Gastrocnemius medialis (tissue), 4 donors: ENCODE data around the gene MROH2B. TPM values are rescaled to one million over a fixed set of nuclear protein-coding genes. Genes with fewer than 3 reads are reported as not detected.
A peak's percentile ranks its signal among the peaks of the same experiment; 100 is the strongest.

Experiments used
- ATAC-seq, 2 donors: fragments of 150-250 bp; one replicate each; pipeline ENCODE4 v1.9.1; 2016
- DNase-seq, 2 donors: peaks; one replicate each; pipeline ENCODE4 v3.0.0-alpha.2; 2019
- H3K27ac ChIP-seq, 4 donors: fragments of 200-600 bp; sonication (generic); 1 replicate in 1 of 4; 2 replicates in 3 of 4; pipeline ENCODE4 v1.5.1; 2016 to 2018; ENCODE audit warnings: mild to moderate bottlenecking in 2 of 4, moderate library complexity in 1 of 4
- H3K27me3 ChIP-seq, 3 donors: fragments of 200-600 bp; sonication (generic) in 2 of 3; 1 replicate in 1 of 3; 2 replicates in 2 of 3; pipeline versions ENCODE4 v1.5.1 to v1.6.0; 2016 to 2019; ENCODE audit warnings: mild to moderate bottlenecking in 1 of 3, moderate library complexity in 1 of 3
- H3K36me3 ChIP-seq, 2 donors: fragments of 200-600 bp; sonication (generic) in 1 of 2; one replicate each; pipeline ENCODE4 v1.5.1; 2017 to 2018
- H3K4me1 ChIP-seq, 2 donors: fragments of 200-600 bp; sonication (generic) in 1 of 2; one replicate each; pipeline ENCODE4 v1.5.1; 2016 to 2017; ENCODE audit warnings: mild to moderate bottlenecking in 2 of 2
- H3K4me3 ChIP-seq, 4 donors: fragments of 200-600 bp; sonication (generic) in 3 of 4; 1 replicate in 1 of 4; 2 replicates in 3 of 4; pipeline ENCODE4 v1.5.1; 2016 to 2019; ENCODE audit warnings: mild to moderate bottlenecking in 2 of 4
- H3K9me3 ChIP-seq, 3 donors: fragments of 200-600 bp; sonication (generic) in 2 of 3; 1 replicate in 1 of 3; 2 replicates in 2 of 3; pipeline ENCODE4 v1.5.1; 2016 to 2019
- POLR2A ChIP-seq, 2 donors: fragments of 450-650 bp; IDR thresholded peaks; one replicate each; pipeline ENCODE4 v1.6.1; 2017; ENCODE audit warnings: antibody characterized with exemption in 2 of 2, mild to moderate bottlenecking in 2 of 2, moderate library complexity in 2 of 2
- in situ Hi-C, 4 donors: fragments of 200-750 bp; cut with MboI; loops; one replicate each; pipeline versions ENCODE4 v1.15.0 to v1.8.0; 2017; ENCODE audit warnings: low sequenced_read_pairs in 4 of 4
- intact Hi-C: fragments of 100-400 bp; cut with DNase I; formaldehyde crosslinking; loops from one replicate; pipeline ENCODE4 v1.15.1; 2023; ENCODE audit warnings: low total_unique reads
- total RNA-seq, 4 donors: library from RNA; depleted of rRNA; stranded (reverse); fragments of >200 nt; gene quantifications; one replicate each; pipeline versions ENCODE4 v1.1.0 to v1.2.3, GENCODE V29; 2016
- TF ChIP-seq, protein P1 (sequence below), 5 experiments: fragments of 450-650 bp in 3 of 5; fragments of 200-600 bp in 2 of 5; sonication (generic) in 2 of 5; IDR thresholded peaks in 4 of 5; conservative IDR thresholded peaks in 1 of 5; 1 replicate in 4 of 5; 2 replicates in 1 of 5; pipeline ENCODE4 v1.5.1; 2016 to 2019; ENCODE audit warnings: antibody characterized with exemption in 5 of 5, mild to moderate bottlenecking in 3 of 5, moderate library complexity in 3 of 5

Gene MROH2B
- total RNA-seq, 4 donors from 2014 or later = not detected

DNA sequence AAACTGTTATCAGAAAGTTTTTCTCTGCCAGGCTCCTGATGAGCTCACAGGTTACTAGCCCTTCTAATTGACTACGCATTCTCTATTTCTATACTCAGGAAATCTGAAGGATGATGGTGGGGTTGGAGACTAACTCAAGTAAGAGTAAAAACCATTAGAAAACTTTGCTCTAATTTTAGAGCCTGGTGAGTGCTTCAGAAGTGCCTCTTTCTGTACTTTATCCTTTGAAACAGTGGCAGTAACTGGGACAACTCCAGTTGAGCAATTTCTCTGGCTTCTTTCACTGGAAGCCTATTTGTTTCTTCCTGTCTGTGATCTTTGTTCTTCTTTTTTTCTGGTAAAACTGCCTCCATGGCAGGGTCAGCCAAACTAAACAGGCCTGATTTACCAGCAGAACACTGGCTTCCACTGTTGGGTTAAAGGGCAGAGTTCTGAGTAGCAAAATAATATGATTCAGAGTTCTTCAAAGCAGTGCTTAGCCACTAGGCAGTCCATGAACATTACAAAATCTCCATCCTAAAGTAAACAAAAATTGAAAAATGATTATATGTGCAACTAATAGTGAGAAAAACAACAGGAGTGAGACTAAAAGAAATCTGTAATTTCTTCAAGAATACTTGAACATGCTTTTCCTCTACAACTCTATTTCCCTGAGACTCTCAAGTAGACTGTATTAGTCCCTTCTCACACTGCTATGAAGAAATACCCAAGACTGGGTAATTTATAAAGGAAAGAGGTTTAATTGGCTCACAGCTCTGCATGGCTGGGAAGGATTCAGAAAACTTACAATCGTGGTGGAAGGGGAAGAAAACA lies 79.8 kb downstream of the MROH2B start:
- no peak overlapping the region for H3K4me3 ChIP-seq
- peak overlapping the region; percentile 51 to 72 (median 68) for H3K27ac ChIP-seq
- DNase-seq (peak; percentile 34 to 53), ATAC-seq (peak; percentile 89 to 95)
- intact Hi-C loops = loop anchor here (5.0 to 10.0 kb wide), 2 partner anchors 84 to 203 kb away; partner anchors contain the start of gene C7
- H3K27me3 ChIP-seq = no peaks in the 10 kb centered on the region
- H3K9me3 ChIP-seq = no peaks in the 10 kb centered on the region
- in situ Hi-C loops = no loop called here
- H3K36me3 ChIP-seq = no peaks in the 10 kb centered on the region
- TF ChIP-seq, protein P1, sequence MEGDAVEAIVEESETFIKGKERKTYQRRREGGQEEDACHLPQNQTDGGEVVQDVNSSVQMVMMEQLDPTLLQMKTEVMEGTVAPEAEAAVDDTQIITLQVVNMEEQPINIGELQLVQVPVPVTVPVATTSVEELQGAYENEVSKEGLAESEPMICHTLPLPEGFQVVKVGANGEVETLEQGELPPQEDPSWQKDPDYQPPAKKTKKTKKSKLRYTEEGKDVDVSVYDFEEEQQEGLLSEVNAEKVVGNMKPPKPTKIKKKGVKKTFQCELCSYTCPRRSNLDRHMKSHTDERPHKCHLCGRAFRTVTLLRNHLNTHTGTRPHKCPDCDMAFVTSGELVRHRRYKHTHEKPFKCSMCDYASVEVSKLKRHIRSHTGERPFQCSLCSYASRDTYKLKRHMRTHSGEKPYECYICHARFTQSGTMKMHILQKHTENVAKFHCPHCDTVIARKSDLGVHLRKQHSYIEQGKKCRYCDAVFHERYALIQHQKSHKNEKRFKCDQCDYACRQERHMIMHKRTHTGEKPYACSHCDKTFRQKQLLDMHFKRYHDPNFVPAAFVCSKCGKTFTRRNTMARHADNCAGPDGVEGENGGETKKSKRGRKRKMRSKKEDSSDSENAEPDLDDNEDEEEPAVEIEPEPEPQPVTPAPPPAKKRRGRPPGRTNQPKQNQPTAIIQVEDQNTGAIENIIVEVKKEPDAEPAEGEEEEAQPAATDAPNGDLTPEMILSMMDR (IDR thresholded peaks at IDR 0.05 in 4 of 5, conservative IDR thresholded peaks at IDR 0.05 in 1 of 5) = no peak
- TF ChIP-seq POLR2A (IDR thresholded peaks at IDR 0.05) = no peak
- peaks cover 0 to 10% of the 10 kb centered on the region in 2 donors for H3K4me1 ChIP-seq

DNA sequence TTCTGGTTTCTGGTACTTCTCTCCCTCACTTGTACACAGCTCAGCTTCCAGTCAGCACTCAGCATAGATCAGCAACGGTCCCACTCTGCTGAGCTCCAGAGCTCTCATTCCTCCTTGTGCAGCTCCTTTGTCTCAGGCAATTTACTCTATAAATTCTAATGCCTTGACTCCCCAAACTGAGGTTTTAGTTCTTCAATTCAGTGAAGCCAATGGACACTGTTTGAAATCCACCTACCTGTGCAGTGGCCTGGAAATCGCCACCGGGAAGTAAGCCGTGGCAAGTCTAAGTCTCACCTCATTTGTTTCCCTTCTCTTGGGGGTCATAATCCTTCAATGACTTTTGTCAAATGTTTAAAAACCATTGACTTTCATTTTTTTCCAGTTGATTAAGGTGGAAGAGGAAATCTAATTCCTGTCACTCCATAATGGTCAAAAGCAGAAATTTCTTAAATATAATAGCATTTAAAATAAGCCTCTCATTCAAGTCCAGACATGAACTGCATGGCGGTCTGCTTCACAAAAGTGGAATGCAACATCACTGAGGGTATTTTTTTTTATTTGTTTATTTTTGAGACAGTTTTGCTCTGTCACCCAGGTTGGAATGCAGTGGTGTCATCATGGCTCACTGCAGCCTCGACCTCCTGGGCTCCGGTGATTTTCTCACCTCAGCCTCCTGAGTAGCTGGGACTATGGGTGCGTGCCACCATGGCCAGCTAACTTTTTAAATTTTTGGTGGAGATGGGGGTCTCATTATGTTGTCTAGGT lies 82.2 kb downstream of the MROH2B start:
- H3K4me1 ChIP-seq = peaks cover 0 to 10% of the 10 kb centered on the region in 2 donors
- intact Hi-C loops = no loop called here
- DNase-seq (no peak), ATAC-seq (no peak)
- H3K36me3 ChIP-seq = no peaks in the 10 kb centered on the region
- no peaks in the 10 kb centered on the region for H3K9me3 ChIP-seq
- no peaks in the 10 kb centered on the region for H3K27me3 ChIP-seq
- H3K27ac ChIP-seq = no peak overlapping the region
- in situ Hi-C loops = no loop called here
- TF ChIP-seq POLR2A (IDR thresholded peaks at IDR 0.05) = no peak
- TF ChIP-seq, protein P1 (IDR thresholded peaks at IDR 0.05 in 4 of 5, conservative IDR thresholded peaks at IDR 0.05 in 1 of 5) = no peak
- no peak overlapping the region for H3K4me3 ChIP-seq

DNA sequence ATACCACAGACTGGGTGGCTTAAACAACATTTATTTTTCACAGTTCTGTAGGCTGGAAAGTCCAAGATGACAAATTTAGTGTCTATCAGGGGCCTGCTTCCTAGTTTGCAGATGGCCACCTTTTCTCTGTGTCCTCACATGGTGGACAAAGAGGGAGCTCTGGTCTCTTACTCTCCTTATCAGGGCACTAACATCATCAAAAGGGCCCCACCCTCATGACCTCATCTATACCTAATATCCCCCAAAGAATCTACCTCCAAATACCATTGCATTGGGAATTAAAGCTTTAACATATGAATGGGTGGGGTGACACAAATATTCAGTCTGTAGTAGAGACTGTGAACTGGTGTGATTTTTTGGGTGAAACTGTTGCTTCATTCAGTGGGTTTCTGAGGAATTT lies 83.8 kb downstream of the MROH2B start:
- H3K27me3 ChIP-seq = no peaks in the 10 kb centered on the region
- TF ChIP-seq POLR2A (IDR thresholded peaks at IDR 0.05) = no peak
- TF ChIP-seq, protein P1 (IDR thresholded peaks at IDR 0.05 in 4 of 5, conservative IDR thresholded peaks at IDR 0.05 in 1 of 5) = no peak

DNA sequence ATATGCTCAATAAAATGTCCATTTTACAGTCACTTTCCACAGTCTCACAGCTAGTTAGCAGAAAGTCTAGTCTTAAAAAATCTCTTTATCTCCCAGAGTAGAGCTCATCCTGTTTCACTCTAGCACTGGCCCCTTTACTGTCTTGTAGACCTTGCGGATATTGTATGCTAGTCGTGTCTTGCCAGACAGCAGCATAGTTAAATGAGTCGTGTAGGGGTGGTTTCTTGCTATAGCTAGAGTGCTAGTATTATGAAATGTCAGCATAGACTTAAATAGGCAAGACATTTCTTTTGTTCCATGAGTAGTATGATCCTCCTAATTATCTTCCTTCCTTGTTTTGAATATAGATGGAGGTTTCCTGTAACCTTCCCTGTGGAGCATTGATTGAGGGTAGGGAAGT lies 84.5 kb downstream of the MROH2B start:
- Histone ChIP-seq H3K4me1 (no peaks in the 10 kb centered on the region), H3K36me3 (no peaks in the 10 kb centered on the region), H3K4me3 (no peak overlapping the region), H3K27ac (no peak overlapping the region), H3K27me3 (no peaks in the 10 kb centered on the region), H3K9me3 (no peaks in the 10 kb centered on the region)
- intact Hi-C loops = no loop called here
- TF ChIP-seq POLR2A (IDR thresholded peaks at IDR 0.05) = no peak
- TF ChIP-seq, protein P1 (IDR thresholded peaks at IDR 0.05 in 4 of 5, conservative IDR thresholded peaks at IDR 0.05 in 1 of 5) = no peak
- no peak for DNase-seq
- in situ Hi-C loops = no loop called here
- no peak for ATAC-seq

More for the DNA sequence above, 83.8 kb downstream of the MROH2B start:
- Histone ChIP-seq H3K9me3 (no peaks in the 10 kb centered on the region), H3K4me1 (peaks cover 0 to 4% of the 10 kb centered on the region in 2 donors), H3K27ac (no peak overlapping the region), H3K4me3 (no peak overlapping the region), H3K36me3 (no peaks in the 10 kb centered on the region)
- DNase-seq (no peak), ATAC-seq (no peak)
- in situ Hi-C loops (no loop called here), intact Hi-C loops (no loop called here)
